ENCODE measurements around the gene POMT1. TPM values are rescaled to one million over a fixed set of nuclear protein-coding genes. Genes with fewer than 3 reads are reported as not detected.

The POMT1 gene
- total RNA-seq, 1 donor from 2014 or later: 54.8 TPM

- no peak for TF ChIP-seq CTCF (IDR thresholded peaks at IDR 0.05; ENCODE audit: unreplicated experiment)
- Mint-ChIP-seq H3K9me3 (peaks cover 13% of the 10 kb centered on the region), H3K4me3 (no peak overlapping the region), H3K4me1 (no peaks in the 10 kb centered on the region), H3K36me3 (peaks cover 47% of the 10 kb centered on the region), H3K27ac (no peak overlapping the region), H3K27me3 (ENCODE audit: low read depth) (no peaks in the 10 kb centered on the region)
- DNase-seq (ENCODE audit: low spot score in 2 of 2, unreplicated experiment in 2 of 2): no peak
These were observed 27.4 kb upstream of the POMT1 start for GRCh38 chr9:131475111-131475955.

GRCh38 chr9:131475956-131476776, 26.6 kb upstream of the POMT1 start:
- H3K27me3 Mint-ChIP-seq (ENCODE audit: low read depth): no peaks in the 10 kb centered on the region
- no peak overlapping the region for H3K4me3 Mint-ChIP-seq
- H3K4me1 Mint-ChIP-seq: no peaks in the 10 kb centered on the region
- TF ChIP-seq CTCF (IDR thresholded peaks at IDR 0.05; ENCODE audit: unreplicated experiment): no peak
- peaks cover 39% of the 10 kb centered on the region for H3K36me3 Mint-ChIP-seq
- peaks cover 9% of the 10 kb centered on the region for H3K9me3 Mint-ChIP-seq
- no peak overlapping the region for H3K27ac Mint-ChIP-seq
- DNase-seq (ENCODE audit: low spot score in 2 of 2, unreplicated experiment in 2 of 2): no peak

- peaks cover 35% of the 10 kb centered on the region for H3K36me3 Mint-ChIP-seq
- peaks cover 2% of the 10 kb centered on the region for H3K9me3 Mint-ChIP-seq
- no peak for DNase-seq (ENCODE audit: low spot score in 2 of 2, unreplicated experiment in 2 of 2)
- H3K27ac Mint-ChIP-seq: no peak overlapping the region
- peaks cover 7% of the 10 kb centered on the region for H3K4me1 Mint-ChIP-seq
- H3K27me3 Mint-ChIP-seq (ENCODE audit: low read depth): no peaks in the 10 kb centered on the region
- no peak overlapping the region for H3K4me3 Mint-ChIP-seq
- no peak for TF ChIP-seq CTCF (IDR thresholded peaks at IDR 0.05; ENCODE audit: unreplicated experiment)
These were observed 25.9 kb upstream of the POMT1 start for GRCh38 chr9:131476777-131477345.

- no peaks in the 10 kb centered on the region for H3K27me3 Mint-ChIP-seq (ENCODE audit: low read depth)
- H3K27ac Mint-ChIP-seq: peak overlapping the region; percentile 21
- no peaks in the 10 kb centered on the region for H3K9me3 Mint-ChIP-seq
- DNase-seq (ENCODE audit: low spot score in 2 of 2, unreplicated experiment in 2 of 2): no peak
- TF ChIP-seq CTCF (IDR thresholded peaks at IDR 0.05; ENCODE audit: unreplicated experiment): no peak
- H3K36me3 Mint-ChIP-seq: peaks cover 36% of the 10 kb centered on the region
- no peak overlapping the region for H3K4me3 Mint-ChIP-seq
- H3K4me1 Mint-ChIP-seq: peaks cover 11% of the 10 kb centered on the region
These were observed 25.4 kb upstream of the POMT1 start for GRCh38 chr9:131477367-131477766.

GRCh38 chr9:131477816-131478419, 24.8 kb upstream of the POMT1 start:
- peaks cover 11% of the 10 kb centered on the region for H3K4me1 Mint-ChIP-seq
- no peak overlapping the region for H3K4me3 Mint-ChIP-seq
- TF ChIP-seq CTCF (IDR thresholded peaks at IDR 0.05; ENCODE audit: unreplicated experiment): no peak
- no peaks in the 10 kb centered on the region for H3K9me3 Mint-ChIP-seq
- no peaks in the 10 kb centered on the region for H3K27me3 Mint-ChIP-seq (ENCODE audit: low read depth)
- peak overlapping the region; percentile 78 for H3K27ac Mint-ChIP-seq
- DNase-seq (ENCODE audit: low spot score in 2 of 2, unreplicated experiment in 2 of 2): no peak
- peaks cover 38% of the 10 kb centered on the region for H3K36me3 Mint-ChIP-seq

All from mesothelial cell of epicardium (in vitro differentiated cells).